ENCODE results near the gene PEX16.
A peak's percentile ranks its signal among the peaks of the same experiment; 100 is the strongest.
"Not testable (repeated sequence)": the region's sequence is repeated elsewhere in the genome, so short reads cannot be mapped to it uniquely, and the experiment has no call there.

Gene PEX16

DNA sequence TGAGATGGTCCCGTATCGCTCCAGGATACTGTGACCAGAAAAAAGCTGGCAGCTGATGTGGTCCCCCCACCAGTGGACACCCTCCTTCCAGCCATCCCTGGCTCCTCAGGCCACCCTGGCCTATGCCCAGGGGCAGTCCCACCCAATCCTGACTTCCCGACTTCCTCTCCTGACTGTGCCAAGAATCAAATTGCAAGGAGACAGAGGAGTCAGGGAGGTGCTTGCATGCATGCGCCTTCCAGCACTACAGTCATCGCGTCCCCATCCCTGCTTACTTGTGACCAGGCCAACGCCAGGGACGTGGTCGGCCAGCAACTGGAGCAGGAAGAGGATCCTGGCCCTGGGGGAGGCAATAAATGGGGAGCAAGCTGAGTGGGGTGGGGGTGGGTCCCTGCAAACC is 7.1 kb downstream of the PEX16 start:
- H3K9me3 Mint-ChIP-seq, result no peaks in the 10 kb centered on the region
- peaks cover 12% of the 10 kb centered on the region for H3K4me1 Mint-ChIP-seq
- no peaks in the 10 kb centered on the region for H3K36me3 Mint-ChIP-seq
- H3K4me3 Mint-ChIP-seq, result no peak overlapping the region
- no peak overlapping the region for H3K27ac Mint-ChIP-seq
- no peaks in the 10 kb centered on the region for H3K27me3 Mint-ChIP-seq

- peaks cover 11% of the 10 kb centered on the region for H3K4me1 Mint-ChIP-seq
- H3K27me3 Mint-ChIP-seq, result no peaks in the 10 kb centered on the region
- no peak overlapping the region for H3K4me3 Mint-ChIP-seq
- H3K36me3 Mint-ChIP-seq, result no peaks in the 10 kb centered on the region
- no peaks in the 10 kb centered on the region for H3K9me3 Mint-ChIP-seq
- no peak overlapping the region for H3K27ac Mint-ChIP-seq
Measured at GRCh38 chr11:45909594-45910475, 7.8 kb downstream of the PEX16 start.

DNA sequence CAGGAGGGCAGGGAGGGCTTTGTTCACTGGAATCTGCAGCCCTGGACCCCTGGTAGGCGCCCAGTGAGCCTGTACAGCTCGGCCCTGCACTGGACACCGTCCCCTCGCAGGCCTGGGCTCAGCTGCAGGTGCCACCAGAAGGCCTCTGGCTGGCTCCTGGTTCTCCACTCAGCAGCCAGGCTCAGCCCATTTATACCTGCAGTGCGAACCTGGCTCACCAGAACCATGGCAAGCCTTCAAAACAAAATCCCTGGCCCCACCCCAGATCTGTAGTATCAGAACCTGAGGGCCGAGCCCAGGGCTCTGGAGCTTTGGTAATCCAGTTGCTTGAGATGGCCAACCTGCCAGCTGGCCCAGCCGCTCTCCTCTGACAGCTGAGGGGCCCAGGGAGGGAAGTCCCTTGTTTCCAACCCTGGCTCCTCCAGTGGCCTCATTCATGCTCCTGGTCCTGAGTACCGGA is 9.7 kb downstream of the PEX16 start:
- H3K27ac Mint-ChIP-seq, result no peak overlapping the region
- no peaks in the 10 kb centered on the region for H3K9me3 Mint-ChIP-seq
- no peaks in the 10 kb centered on the region for H3K36me3 Mint-ChIP-seq
- H3K27me3 Mint-ChIP-seq, result no peaks in the 10 kb centered on the region
- no peak overlapping the region for H3K4me3 Mint-ChIP-seq
- peaks cover 11% of the 10 kb centered on the region for H3K4me1 Mint-ChIP-seq

- Mint-ChIP-seq H3K4me3 (no peak within 1 kb of the TSS), H3K27ac (no peak within 1 kb of the TSS), H3K9me3 (no peaks in the 10 kb centered on the region), H3K27me3 (no peaks in the 10 kb centered on the region), H3K4me1 (peaks cover 11% of the 10 kb centered on the region), H3K36me3 (no peaks in the 10 kb centered on the region)
Measured at GRCh38 chr11:45906965-45907611, 10.6 kb downstream of the PEX16 start, which contains the start of gene FREY1. TSS of gene FREY1 (minus strand) at chr11:45907271. CDS start at chr11:45907245, 26 bp downstream.

- Mint-ChIP-seq H3K4me3 (no peak overlapping the region), H3K27me3 (no peaks in the 10 kb centered on the region), H3K27ac (no peak overlapping the region), H3K36me3 (no peaks in the 10 kb centered on the region), H3K4me1 (peaks cover 11% of the 10 kb centered on the region), H3K9me3 (no peaks in the 10 kb centered on the region)
Measured at GRCh38 chr11:45906096-45906682, 11.5 kb downstream of the PEX16 start.

DNA sequence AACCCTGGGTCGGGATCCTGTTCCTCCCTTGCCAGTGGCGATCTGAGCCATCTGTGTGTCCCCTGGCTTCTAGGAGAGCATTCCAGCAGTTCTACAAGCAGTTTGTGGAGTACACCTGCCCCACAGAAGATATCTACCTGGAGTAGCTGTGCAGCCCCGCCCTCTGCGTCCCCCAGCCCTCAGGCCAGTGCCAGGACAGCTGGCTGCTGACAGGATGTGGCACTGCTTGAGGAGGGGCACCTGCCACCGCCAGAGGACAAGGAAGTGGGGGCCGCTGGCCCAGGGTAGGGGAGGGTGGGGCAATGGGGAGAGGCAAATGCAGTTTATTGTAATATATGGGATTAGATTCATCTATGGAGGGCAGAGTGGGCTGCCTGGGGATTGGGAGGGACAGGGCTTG is 12.1 kb downstream of the PEX16 start:
- not testable (repeated sequence) for H3K4me3 Mint-ChIP-seq, H3K27me3 Mint-ChIP-seq, H3K36me3 Mint-ChIP-seq, H3K27ac Mint-ChIP-seq, H3K9me3 Mint-ChIP-seq
- peaks cover 11% of the 10 kb centered on the region for H3K4me1 Mint-ChIP-seq

DNA sequence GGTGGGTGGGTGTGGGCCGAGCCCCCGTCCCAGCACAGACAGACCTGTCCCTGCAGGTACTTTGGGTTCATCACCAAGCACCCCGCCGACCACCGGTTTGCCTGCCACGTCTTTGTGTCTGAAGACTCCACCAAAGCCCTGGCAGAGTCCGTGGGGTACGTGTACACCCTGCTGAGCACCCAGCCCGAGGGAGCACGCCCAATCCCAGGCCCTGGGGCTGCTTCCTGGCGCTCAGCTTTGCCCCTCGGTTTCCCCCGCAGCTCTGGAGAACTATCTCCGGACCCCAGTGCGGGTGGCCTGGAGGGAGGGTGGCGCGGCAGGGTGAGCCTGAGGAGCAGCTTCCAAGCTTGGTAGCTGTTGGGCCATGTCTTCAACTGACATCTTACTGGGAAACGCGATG is 12.6 kb downstream of the PEX16 start:
- H3K4me1 Mint-ChIP-seq, result peaks cover 11% of the 10 kb centered on the region
- no peaks in the 10 kb centered on the region for H3K36me3 Mint-ChIP-seq
- peaks cover 4% of the 10 kb centered on the region for H3K27me3 Mint-ChIP-seq
- no peak overlapping the region for H3K27ac Mint-ChIP-seq
- H3K4me3 Mint-ChIP-seq, result no peak overlapping the region
- H3K9me3 Mint-ChIP-seq, result no peaks in the 10 kb centered on the region

DNA sequence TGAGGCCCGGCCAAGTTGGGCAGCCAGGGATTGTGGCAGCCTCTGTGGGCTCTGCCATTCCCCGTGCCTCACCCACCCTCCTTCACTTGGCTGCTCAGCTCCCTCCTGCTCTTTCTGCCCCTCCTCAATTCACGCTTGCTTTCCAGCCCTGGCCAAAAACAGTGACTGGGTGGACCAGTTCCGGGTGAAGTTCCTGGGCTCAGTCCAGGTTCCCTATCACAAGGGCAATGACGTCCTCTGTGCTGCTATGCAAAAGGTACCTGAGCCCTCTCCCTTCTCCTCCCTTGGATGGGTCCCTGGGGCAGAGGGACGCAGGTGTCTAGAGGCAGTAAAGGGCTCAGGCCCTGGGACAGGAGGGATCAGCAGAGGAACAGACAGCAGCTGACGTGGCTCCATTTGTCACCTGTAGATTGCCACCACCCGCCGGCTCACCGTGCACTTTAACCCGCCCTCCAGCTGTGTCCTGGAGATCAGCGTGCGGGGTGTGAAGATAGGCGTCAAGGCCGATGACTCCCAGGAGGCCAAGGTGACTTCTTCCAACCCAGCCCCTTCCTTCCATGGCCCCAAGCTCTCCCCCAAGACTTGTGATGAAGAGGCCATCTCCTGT is 13.3 kb downstream of the PEX16 start:
- Mint-ChIP-seq H3K9me3 (no peaks in the 10 kb centered on the region), H3K36me3 (no peaks in the 10 kb centered on the region), H3K4me1 (peaks cover 11% of the 10 kb centered on the region), H3K4me3 (no peak overlapping the region), H3K27me3 (peaks cover 4% of the 10 kb centered on the region), H3K27ac (no peak overlapping the region)

- peaks cover 2% of the 10 kb centered on the region for H3K36me3 Mint-ChIP-seq
- peaks cover 11% of the 10 kb centered on the region for H3K4me1 Mint-ChIP-seq
- H3K9me3 Mint-ChIP-seq, result no peaks in the 10 kb centered on the region
- no peak overlapping the region for H3K4me3 Mint-ChIP-seq
- peaks cover 8% of the 10 kb centered on the region for H3K27me3 Mint-ChIP-seq
- H3K27ac Mint-ChIP-seq, result no peak overlapping the region
Measured at GRCh38 chr11:45902452-45903380, 15.0 kb downstream of the PEX16 start.

- H3K4me3 Mint-ChIP-seq, result no peak overlapping the region
- H3K9me3 Mint-ChIP-seq, result no peaks in the 10 kb centered on the region
- H3K4me1 Mint-ChIP-seq, result peaks cover 7% of the 10 kb centered on the region
- no peak overlapping the region for H3K27ac Mint-ChIP-seq
- H3K27me3 Mint-ChIP-seq, result peaks cover 8% of the 10 kb centered on the region
- H3K36me3 Mint-ChIP-seq, result peaks cover 2% of the 10 kb centered on the region
Measured at GRCh38 chr11:45901626-45902025, 16.1 kb downstream of the PEX16 start.

GRCh38 chr11:45900916-45901617 is 16.6 kb downstream of the PEX16 start:
- Mint-ChIP-seq H3K27ac (no peak overlapping the region), H3K4me1 (peaks cover 4% of the 10 kb centered on the region), H3K36me3 (peaks cover 2% of the 10 kb centered on the region), H3K4me3 (peak overlapping the region; percentile 51), H3K27me3 (peaks cover 8% of the 10 kb centered on the region), H3K9me3 (no peaks in the 10 kb centered on the region)

DNA sequence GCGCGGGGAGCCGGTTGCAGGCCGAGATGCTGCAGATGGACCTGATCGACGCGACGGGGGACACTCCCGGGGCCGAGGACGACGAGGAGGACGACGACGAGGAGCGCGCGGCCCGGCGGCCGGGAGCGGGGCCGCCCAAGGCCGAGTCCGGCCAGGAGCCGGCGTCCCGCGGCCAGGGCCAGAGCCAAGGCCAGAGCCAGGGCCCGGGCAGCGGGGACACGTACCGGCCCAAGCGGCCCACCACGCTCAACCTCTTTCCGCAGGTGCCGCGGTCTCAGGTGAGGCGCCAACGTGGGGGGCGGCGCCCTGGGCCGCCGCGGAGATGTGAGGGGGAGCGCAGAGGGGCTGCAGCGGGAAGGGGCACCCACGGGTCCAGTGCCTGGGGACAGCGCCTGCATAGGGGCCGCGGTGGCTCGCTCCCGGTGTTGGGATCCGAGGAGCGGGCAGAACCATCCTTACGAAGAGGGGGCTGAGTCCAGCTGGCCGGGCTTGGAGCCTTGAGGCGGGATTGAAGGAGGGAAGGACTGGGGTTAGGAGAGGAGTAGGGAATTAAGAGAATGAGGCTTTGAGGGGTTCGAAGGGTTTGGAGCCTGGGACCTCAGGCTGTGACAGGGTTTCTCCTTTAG is 17.4 kb downstream of the PEX16 start:
- peak overlapping the region; percentile 51 for H3K4me3 Mint-ChIP-seq
- H3K9me3 Mint-ChIP-seq, H3K4me1 Mint-ChIP-seq, H3K36me3 Mint-ChIP-seq, H3K27ac Mint-ChIP-seq: not testable (repeated sequence)
- peaks cover 11% of the 10 kb centered on the region for H3K27me3 Mint-ChIP-seq

GRCh38 chr11:45899448-45900174 is 18.1 kb downstream of the PEX16 start:
- H3K4me3 Mint-ChIP-seq, result peak overlapping the region; percentile 49
- H3K4me1 Mint-ChIP-seq, result no peaks in the 10 kb centered on the region
- peaks cover 2% of the 10 kb centered on the region for H3K36me3 Mint-ChIP-seq
- no peaks in the 10 kb centered on the region for H3K9me3 Mint-ChIP-seq
- H3K27ac Mint-ChIP-seq, result no peak overlapping the region
- peaks cover 17% of the 10 kb centered on the region for H3K27me3 Mint-ChIP-seq
